SK-N-MC (cell line): ENCODE data around the gene MTCL1.

ENCODE experiments used
- DNase-seq: peaks from one replicate; pipeline ENCODE4 v3.0.0-alpha.2; 2011; ENCODE audit warnings: low read depth, low spot score
- H3K27ac ChIP-seq: fragments of 200-600 bp; sonication (generic); 2 replicates; pipeline ENCODE4 v1.5.1; 2016; ENCODE audit warnings: mixed run types
- H3K36me3 ChIP-seq: fragments of 200-600 bp; sonication (generic); 2 replicates; pipeline ENCODE4 v1.6.1; 2017; ENCODE audit warnings: antibody characterized with exemption, low read length, mixed read lengths; ENCODE audit not compliant: insufficient read depth
- H3K4me3 ChIP-seq: fragments of 200-600 bp; sonication (generic); 2 replicates; pipeline ENCODE4 v1.5.1; 2016
- H3K9ac ChIP-seq: fragments of 200-600 bp; sonication (generic); 2 replicates; pipeline ENCODE4 v1.8.0; 2017; ENCODE audit warnings: mixed run types, mixed read lengths; ENCODE audit not compliant: insufficient read length
- H3K9me3 ChIP-seq: fragments of 200-600 bp; sonication (generic); 2 replicates; pipeline ENCODE4 v1.6.1; 2017; ENCODE audit warnings: low read depth, mild to moderate bottlenecking, antibody characterized with exemption, low read length, moderate library complexity, mixed read lengths
- EZH2 ChIP-seq: fragments of 200-600 bp; sonication (generic); IDR thresholded peaks from one replicate; pipeline ENCODE4 v1.6.1; 2017; ENCODE audit warnings: antibody characterized with exemption
- FOXP2 ChIP-seq: optimal IDR thresholded peaks from 2 replicates; pipeline ENCODE3; 2011; ENCODE audit warnings: mild to moderate bottlenecking, moderate library complexity; ENCODE audit not compliant: insufficient read depth; ENCODE audit errors: extremely low read length, control extremely low read depth
- POLR2AphosphoS5 ChIP-seq: IDR thresholded peaks from 2 replicates; pipeline ENCODE4 v1.6.1; 2012; ENCODE audit warnings: mild to moderate bottlenecking, low read depth, low read length, borderline replicate concordance

The MTCL1 gene

GRCh38 chr18:8765783-8766463, 60.6 kb downstream of the MTCL1 start:
- H3K27ac ChIP-seq: no peak overlapping the region
- TF ChIP-seq FOXP2 (no peak), POLR2AphosphoS5 (no peak), EZH2 (no peak)
- H3K9ac ChIP-seq: no peak overlapping the region
- DNase-seq: no peak
- peaks cover 3% of the 10 kb centered on the region; the same call in 1 of the 2 replicates for H3K9me3 ChIP-seq
- no peak overlapping the region for H3K4me3 ChIP-seq
- H3K36me3 ChIP-seq: no peaks in the 10 kb centered on the region

GRCh38 chr18:8766559-8767293, 61.4 kb downstream of the MTCL1 start:
- Histone ChIP-seq H3K9me3 (no peaks in the 10 kb centered on the region), H3K4me3 (no peak overlapping the region), H3K27ac (no peak overlapping the region), H3K36me3 (no peaks in the 10 kb centered on the region), H3K9ac (no peak overlapping the region)
- peak; percentile 6 for DNase-seq
- TF ChIP-seq EZH2: no peak
- TF ChIP-seq POLR2AphosphoS5: no peak
- TF ChIP-seq FOXP2: no peak

- Histone ChIP-seq H3K9me3 (no peaks in the 10 kb centered on the region), H3K27ac (no peak overlapping the region), H3K4me3 (no peak overlapping the region), H3K9ac (no peak overlapping the region), H3K36me3 (no peaks in the 10 kb centered on the region)
- DNase-seq: no peak
- TF ChIP-seq POLR2AphosphoS5 (no peak), FOXP2 (no peak), EZH2 (no peak)
Observed at GRCh38 chr18:8767340-8767739, 62.0 kb downstream of the MTCL1 start.

- Histone ChIP-seq H3K27ac (no peak overlapping the region), H3K9me3 (no peaks in the 10 kb centered on the region), H3K4me3 (no peak overlapping the region), H3K36me3 (no peaks in the 10 kb centered on the region), H3K9ac (no peak overlapping the region)
- TF ChIP-seq POLR2AphosphoS5: no peak
- TF ChIP-seq FOXP2: no peak
- TF ChIP-seq EZH2: no peak
- DNase-seq: no peak
Observed at GRCh38 chr18:8769509-8770095, 64.2 kb downstream of the MTCL1 start.

GRCh38 chr18:8770657-8771056, 65.3 kb downstream of the MTCL1 start:
- Histone ChIP-seq H3K36me3 (no peaks in the 10 kb centered on the region), H3K4me3 (no peak overlapping the region), H3K9ac (no peak overlapping the region), H3K9me3 (no peaks in the 10 kb centered on the region), H3K27ac (no peak overlapping the region)
- TF ChIP-seq EZH2 (no peak), POLR2AphosphoS5 (no peak), FOXP2 (no peak)
- no peak for DNase-seq

GRCh38 chr18:8771930-8772329, 66.6 kb downstream of the MTCL1 start:
- no peaks in the 10 kb centered on the region for H3K9me3 ChIP-seq
- no peak overlapping the region for H3K9ac ChIP-seq
- TF ChIP-seq POLR2AphosphoS5 (no peak), FOXP2 (no peak), EZH2 (no peak)
- H3K4me3 ChIP-seq: no peak overlapping the region
- no peak for DNase-seq
- no peaks in the 10 kb centered on the region for H3K36me3 ChIP-seq
- no peak overlapping the region for H3K27ac ChIP-seq

- TF ChIP-seq POLR2AphosphoS5: no peak
- no peak for TF ChIP-seq EZH2
- TF ChIP-seq FOXP2: no peak
- H3K27ac ChIP-seq: no peak overlapping the region
- H3K4me3 ChIP-seq: no peak overlapping the region
- no peaks in the 10 kb centered on the region for H3K9me3 ChIP-seq
- no peaks in the 10 kb centered on the region for H3K36me3 ChIP-seq
- no peak for DNase-seq
- H3K9ac ChIP-seq: no peak overlapping the region
Observed at GRCh38 chr18:8773980-8774379, 68.6 kb downstream of the MTCL1 start.

- Histone ChIP-seq H3K9ac (no peak overlapping the region), H3K4me3 (no peak overlapping the region), H3K36me3 (no peaks in the 10 kb centered on the region), H3K27ac (no peak overlapping the region), H3K9me3 (no peaks in the 10 kb centered on the region)
- no peak for TF ChIP-seq EZH2
- TF ChIP-seq FOXP2: no peak
- no peak for TF ChIP-seq POLR2AphosphoS5
- no peak for DNase-seq
Observed at GRCh38 chr18:8776013-8776943, 70.9 kb downstream of the MTCL1 start.
